Thyroid gland (tissue), 4 donors: ENCODE measurements around the gene STAC2.

Experiments
- POLR2A ChIP-seq, 2 donors: fragments of 450-650 bp; IDR thresholded peaks; one replicate each; pipeline ENCODE4 v1.6.1; 2017; ENCODE audit warnings: antibody characterized with exemption in 2 of 2, mild to moderate bottlenecking in 2 of 2, moderate library complexity in 1 of 2
- TF ChIP-seq, protein P1 (sequence below), 6 experiments: fragments of 200-600 bp in 3 of 6; fragments of 450-650 bp in 3 of 6; sonication (generic) in 3 of 6; IDR thresholded peaks; one replicate each; pipeline ENCODE4 v1.5.1; 2016 to 2019; ENCODE audit warnings: antibody characterized with exemption in 6 of 6, mild to moderate bottlenecking in 2 of 6, inconsistent platforms in 1 of 6, moderate library complexity in 1 of 6

DNA sequence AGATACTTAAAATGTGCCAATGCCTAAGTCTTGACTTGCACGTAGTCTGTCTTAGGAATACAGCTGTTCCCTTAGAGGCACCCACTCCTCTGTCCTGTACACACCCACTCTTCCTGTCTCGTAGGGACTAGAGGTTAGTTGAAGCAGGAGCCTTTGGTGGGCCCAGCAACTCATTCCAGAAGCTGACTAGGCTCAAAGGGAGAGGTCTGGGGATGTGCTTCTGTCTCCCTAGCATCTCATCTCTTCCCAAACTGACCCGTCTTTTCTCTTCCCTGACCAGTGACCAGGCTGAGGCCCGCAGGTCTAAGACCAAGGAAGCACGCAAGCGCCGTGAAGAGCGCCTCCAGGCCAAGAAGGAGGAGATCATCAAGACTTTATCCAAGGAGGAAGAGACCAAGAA lies 21.5 kb downstream of the STAC2 start:
- TF ChIP-seq POLR2A (IDR thresholded peaks at IDR 0.05): no peak
- TF ChIP-seq, protein P1, sequence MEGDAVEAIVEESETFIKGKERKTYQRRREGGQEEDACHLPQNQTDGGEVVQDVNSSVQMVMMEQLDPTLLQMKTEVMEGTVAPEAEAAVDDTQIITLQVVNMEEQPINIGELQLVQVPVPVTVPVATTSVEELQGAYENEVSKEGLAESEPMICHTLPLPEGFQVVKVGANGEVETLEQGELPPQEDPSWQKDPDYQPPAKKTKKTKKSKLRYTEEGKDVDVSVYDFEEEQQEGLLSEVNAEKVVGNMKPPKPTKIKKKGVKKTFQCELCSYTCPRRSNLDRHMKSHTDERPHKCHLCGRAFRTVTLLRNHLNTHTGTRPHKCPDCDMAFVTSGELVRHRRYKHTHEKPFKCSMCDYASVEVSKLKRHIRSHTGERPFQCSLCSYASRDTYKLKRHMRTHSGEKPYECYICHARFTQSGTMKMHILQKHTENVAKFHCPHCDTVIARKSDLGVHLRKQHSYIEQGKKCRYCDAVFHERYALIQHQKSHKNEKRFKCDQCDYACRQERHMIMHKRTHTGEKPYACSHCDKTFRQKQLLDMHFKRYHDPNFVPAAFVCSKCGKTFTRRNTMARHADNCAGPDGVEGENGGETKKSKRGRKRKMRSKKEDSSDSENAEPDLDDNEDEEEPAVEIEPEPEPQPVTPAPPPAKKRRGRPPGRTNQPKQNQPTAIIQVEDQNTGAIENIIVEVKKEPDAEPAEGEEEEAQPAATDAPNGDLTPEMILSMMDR (IDR thresholded peaks at IDR 0.05): no peak
